HepG2 (cell line): ENCODE results near the gene CCL17. TPM values are rescaled to one million over a fixed set of nuclear protein-coding genes. Genes with fewer than 3 reads are reported as not detected.

ENCODE experiments used
- CEBPB ChIP-seq: IDR thresholded peaks from 2 replicates; pipeline ENCODE4 v1.6.1; 2011; ENCODE audit warnings: low read depth, low read length, improper control_type of control experiment, borderline replicate concordance
- CERS6 ChIP-seq: sonication (generic); formaldehyde crosslinking; IDR thresholded peaks from 2 replicates; pipeline ENCODE4 v1.5.0; 2020; ENCODE audit warnings: missing genetic modification reagents
- HIVEP1 ChIP-seq: sonication (generic); formaldehyde crosslinking; IDR thresholded peaks from 2 replicates; pipeline ENCODE4 v1.4.0; 2020; ENCODE audit warnings: mild to moderate bottlenecking, missing genetic modification reagents
- HOXD1 ChIP-seq: sonication (generic); formaldehyde crosslinking; IDR thresholded peaks from 2 replicates; pipeline ENCODE4 v1.5.0; 2020; ENCODE audit warnings: missing genetic modification reagents
- ISX ChIP-seq: sonication (generic); formaldehyde crosslinking; conservative IDR thresholded peaks from 2 replicates; pipeline ENCODE4 v1.5.0; 2020; ENCODE audit warnings: missing genetic modification reagents
- JDP2 ChIP-seq: sonication (generic); formaldehyde crosslinking; IDR thresholded peaks from 2 replicates; pipeline ENCODE4 v1.8.1; 2022; ENCODE audit warnings: missing genetic modification reagents, borderline replicate concordance
- MED13 ChIP-seq: sonication (generic); formaldehyde crosslinking; IDR thresholded peaks from 2 replicates; pipeline ENCODE4 v1.5.0; 2020; ENCODE audit warnings: missing genetic modification reagents
- MTA3 ChIP-seq: sonication (generic); formaldehyde crosslinking; IDR thresholded peaks from 2 replicates; pipeline ENCODE4 v1.4.0; 2020; ENCODE audit warnings: missing genetic modification reagents
- MZF1 ChIP-seq: sonication (generic); formaldehyde crosslinking; IDR thresholded peaks from 2 replicates; pipeline ENCODE4 v1.8.1; 2023; ENCODE audit warnings: mild to moderate bottlenecking, missing genetic modification reagents, borderline replicate concordance
- NFE2L2 ChIP-seq: fragments of 150-350 bp; IDR thresholded peaks from 2 replicates; pipeline ENCODE4 v1.6.1; 2014; ENCODE audit warnings: low read length
- PHB2 ChIP-seq: fragments of 450-650 bp; IDR thresholded peaks from 2 replicates; pipeline ENCODE4 v1.6.1; 2018; ENCODE audit not compliant: partially characterized antibody
- REL ChIP-seq: sonication (generic); formaldehyde crosslinking; conservative IDR thresholded peaks from 2 replicates; pipeline ENCODE4 v1.8.0; 2022; ENCODE audit warnings: mild to moderate bottlenecking, missing genetic modification reagents, moderate library complexity
- SP2 ChIP-seq: sonication (generic); formaldehyde crosslinking; IDR thresholded peaks from 2 replicates; pipeline ENCODE4 v1.5.1; 2020; ENCODE audit warnings: mild to moderate bottlenecking, missing genetic modification reagents
- TIGD3 ChIP-seq: sonication (generic); formaldehyde crosslinking; IDR thresholded peaks from 2 replicates; pipeline ENCODE4 v1.5.1; 2020; ENCODE audit warnings: mild to moderate bottlenecking, missing genetic modification reagents, borderline replicate concordance
- TMF1 ChIP-seq: sonication (generic); formaldehyde crosslinking; IDR thresholded peaks from 2 replicates; pipeline ENCODE4 v1.8.1; 2022; ENCODE audit warnings: low read depth, missing genetic modification reagents
- ZKSCAN8 ChIP-seq: IDR thresholded peaks from 2 replicates; pipeline ENCODE4 v1.6.1; 2016; ENCODE audit warnings: borderline replicate concordance, missing genetic modification reagents, missing compliant biosample characterization
- ZNF124 ChIP-seq: sonication (generic); formaldehyde crosslinking; IDR thresholded peaks from 2 replicates; pipeline ENCODE4 v1.4.0; 2020; ENCODE audit warnings: missing genetic modification reagents
- ZNF326 ChIP-seq: sonication (generic); formaldehyde crosslinking; IDR thresholded peaks from 2 replicates; pipeline ENCODE4 v1.4.0; 2020; ENCODE audit warnings: missing genetic modification reagents, borderline replicate concordance
- ZNF343 ChIP-seq: sonication (generic); formaldehyde crosslinking; IDR thresholded peaks from 2 replicates; pipeline ENCODE4 v1.4.0; 2020; ENCODE audit warnings: mild to moderate bottlenecking, missing genetic modification reagents
- ZNF484 ChIP-seq: sonication (generic); formaldehyde crosslinking; IDR thresholded peaks from 2 replicates; pipeline ENCODE4 v1.5.1; 2020; ENCODE audit warnings: mild to moderate bottlenecking, low read depth, missing genetic modification reagents, borderline replicate concordance
- ZNF569 ChIP-seq: sonication (generic); formaldehyde crosslinking; IDR thresholded peaks from 2 replicates; pipeline ENCODE4 v1.5.0; 2020; ENCODE audit warnings: mild to moderate bottlenecking, missing genetic modification reagents, moderate library complexity, borderline replicate concordance
- ZNF740 ChIP-seq: sonication (generic); formaldehyde crosslinking; IDR thresholded peaks from 2 replicates; pipeline ENCODE4 v1.4.0; 2020; ENCODE audit warnings: missing genetic modification reagents
- ZNF782 ChIP-seq: sonication (generic); formaldehyde crosslinking; IDR thresholded peaks from 2 replicates; pipeline ENCODE4 v1.4.0; 2020; ENCODE audit warnings: missing genetic modification reagents, mild to moderate bottlenecking, borderline replicate concordance
- ZSCAN30 ChIP-seq: sonication (generic); formaldehyde crosslinking; IDR thresholded peaks from 2 replicates; pipeline ENCODE4 v1.5.0; 2020; ENCODE audit warnings: mild to moderate bottlenecking, missing genetic modification reagents
- polyA plus RNA-seq, 8 experiments: library from polyadenylated mRNA; depleted of rRNA in 3 of 8; stranded (reverse) in 7 of 8; unstranded in 1 of 8; fragments of >200 nt; fragmentation: Illumina TruSeq in 4 of 8; extraction: Trizol in 4 of 8; gene quantifications; 2 replicates each; pipeline versions ENCODE4 v1.2.1 to v1.2.3, GENCODE V29; 2011 to 2016; ENCODE audit warnings: low read depth in 4 of 8, missing spikeins in 1 of 8, mixed read lengths in 1 of 8; ENCODE audit not compliant: insufficient read depth in 1 of 8
- total RNA-seq, 5 experiments: library from RNA; depleted of rRNA; stranded (reverse); fragments of >200 nt; fragmentation: Illumina TruSeq; extraction: Trizol; gene quantifications; 2 replicates each; pipeline ENCODE4 v1.2.3, GENCODE V29; 2016; ENCODE audit warnings: low read depth in 1 of 5
- TF ChIP-seq, protein P1 (sequence below): conservative IDR thresholded peaks from 2 replicates; pipeline ENCODE4 v1.6.1; 2018; ENCODE audit warnings: missing genetic modification reagents

Gene CCL17
- total and polyA plus RNA-seq, 2 of the 13 experiments (the other 11 are each of a cell fraction or from before 2014, with no cell fraction given), result not detected

DNA sequence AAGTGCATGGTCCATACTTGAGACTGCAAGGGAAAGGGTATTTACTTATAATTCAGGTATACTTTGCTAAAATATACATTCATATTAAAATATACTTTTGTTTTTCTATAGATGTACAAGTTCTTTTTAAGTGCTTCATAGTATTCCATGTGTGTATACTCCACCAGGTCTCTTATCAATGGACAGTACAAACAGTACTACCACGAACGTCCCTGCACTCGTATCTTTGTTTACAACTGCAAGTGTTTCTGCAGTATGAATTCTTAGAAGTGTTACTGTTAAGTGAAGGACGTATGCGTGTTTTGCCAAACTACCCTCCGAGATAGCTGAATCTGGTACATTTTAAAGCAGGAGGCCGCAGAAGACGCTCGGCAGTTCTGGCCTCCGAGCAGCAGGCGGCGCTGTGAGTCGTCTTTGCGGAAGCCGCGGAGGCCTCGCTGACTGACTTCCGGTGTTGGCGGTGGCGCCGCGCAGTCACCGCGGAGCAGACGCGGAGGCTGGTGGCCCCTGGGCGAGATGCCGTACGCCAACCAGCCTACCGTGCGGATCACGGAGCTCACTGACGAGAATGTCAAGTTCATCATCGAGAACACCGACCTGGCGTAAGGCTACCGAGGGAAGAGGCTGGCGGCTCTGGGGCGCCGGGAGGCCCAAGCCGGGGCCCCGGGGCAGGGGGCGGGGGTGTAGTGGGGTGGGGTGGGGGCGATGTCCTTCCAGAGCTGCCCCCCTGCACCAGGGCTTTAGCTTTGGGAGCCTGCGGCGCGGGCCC, 57.8 kb downstream of the CCL17 start, which contains the start of gene POLR2C (continued):
- peak; percentile 85; the same call in 1 of the 2 replicates for TF ChIP-seq ZNF326 (CRISPR knock-in tag)
- no peak for TF ChIP-seq PHB2
- 0 out of 2 replicates have a peak, but pooled peaks have one; percentile 61 for TF ChIP-seq ZNF740 (CRISPR knock-in tag)
- TF ChIP-seq HIVEP1 (CRISPR knock-in tag), result peak; percentile 43; the same call in 1 of the 2 replicates
- no peak for TF ChIP-seq NFE2L2
- no peak for TF ChIP-seq ZNF569 (CRISPR knock-in tag)
- no peak for TF ChIP-seq JDP2 (CRISPR knock-in tag)
- no peak for TF ChIP-seq ZNF484 (CRISPR knock-in tag)
- TF ChIP-seq, protein P1, sequence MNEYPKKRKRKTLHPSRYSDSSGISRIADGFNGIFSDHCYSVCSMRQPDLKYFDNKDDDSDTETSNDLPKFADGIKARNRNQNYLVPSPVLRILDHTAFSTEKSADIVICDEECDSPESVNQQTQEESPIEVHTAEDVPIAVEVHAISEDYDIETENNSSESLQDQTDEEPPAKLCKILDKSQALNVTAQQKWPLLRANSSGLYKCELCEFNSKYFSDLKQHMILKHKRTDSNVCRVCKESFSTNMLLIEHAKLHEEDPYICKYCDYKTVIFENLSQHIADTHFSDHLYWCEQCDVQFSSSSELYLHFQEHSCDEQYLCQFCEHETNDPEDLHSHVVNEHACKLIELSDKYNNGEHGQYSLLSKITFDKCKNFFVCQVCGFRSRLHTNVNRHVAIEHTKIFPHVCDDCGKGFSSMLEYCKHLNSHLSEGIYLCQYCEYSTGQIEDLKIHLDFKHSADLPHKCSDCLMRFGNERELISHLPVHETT (CRISPR knock-in tag), result peak; percentile 93
- TF ChIP-seq CERS6, result no peak
- TF ChIP-seq MTA3 (CRISPR knock-in tag), result no peak
- peak; percentile 95 for TF ChIP-seq ZNF124 (CRISPR knock-in tag)
- no peak for TF ChIP-seq TIGD3 (CRISPR knock-in tag)
- TF ChIP-seq REL (CRISPR knock-in tag), result no peak
- TF ChIP-seq MZF1 (CRISPR knock-in tag), result 0 out of 2 replicates have a peak, but pooled peaks have one; percentile 78
- no peak for TF ChIP-seq ISX (CRISPR knock-in tag)
- TF ChIP-seq SP2 (CRISPR knock-in tag), result peak; percentile 78
- peak; percentile 69; the same call in 1 of the 2 replicates for TF ChIP-seq ZNF343 (CRISPR knock-in tag)
- no peak for TF ChIP-seq CEBPB
- TF ChIP-seq ZSCAN30 (CRISPR knock-in tag), result no peak
- TF ChIP-seq ZKSCAN8 (CRISPR knock-in tag), result peak; percentile 82
- TF ChIP-seq MED13 (CRISPR knock-in tag), result peak; percentile 88; the same call in 1 of the 2 replicates
- peak; percentile 92; the same call in 1 of the 2 replicates for TF ChIP-seq ZNF782 (CRISPR knock-in tag)
- TF ChIP-seq HOXD1 (CRISPR knock-in tag), result peak; percentile 93
- TF ChIP-seq TMF1 (CRISPR knock-in tag), result peak; percentile 83; the same call in 1 of the 2 replicates
